GM13977 (cell line): ENCODE results near the gene PDCD1LG2.

ENCODE experiments used
- DNase-seq: peaks from one replicate; pipeline ENCODE4 v3.0.0; 2012; ENCODE audit warnings: low spot score
- CTCF ChIP-seq: IDR thresholded peaks from 2 replicates; pipeline ENCODE4 v1.5.1; 2012; ENCODE audit warnings: mild to moderate bottlenecking, control low read depth; ENCODE audit not compliant: insufficient read depth; ENCODE audit errors: extremely low read depth, missing control alignments
- in situ Hi-C: fragments of 300-500 bp; cut with MboI; formaldehyde crosslinking; loops from one replicate; pipeline ENCODE4 v1.12.0; 2022; ENCODE audit warnings: low sequenced_read_pairs, low pct_unique_long_range_greater_than_20kb, mixed read lengths, inconsistent platforms; ENCODE audit not compliant: unreplicated experiment

Gene PDCD1LG2

GRCh38 chr9:5559659-5560058, 49.3 kb downstream of the PDCD1LG2 start:
- no peak for DNase-seq
- no peak for TF ChIP-seq CTCF
- in situ Hi-C loops, result no loop called here

GRCh38 chr9:5560443-5561100, 50.2 kb downstream of the PDCD1LG2 start:
- DNase-seq, result no peak
- in situ Hi-C loops, result no loop called here
- no peak for TF ChIP-seq CTCF

GRCh38 chr9:5561828-5562488, 51.6 kb downstream of the PDCD1LG2 start:
- TF ChIP-seq CTCF, result no peak
- in situ Hi-C loops, result no loop called here
- no peak for DNase-seq

GRCh38 chr9:5562806-5563416, 52.6 kb downstream of the PDCD1LG2 start:
- in situ Hi-C loops, result no loop called here
- no peak for TF ChIP-seq CTCF
- DNase-seq, result no peak

- TF ChIP-seq CTCF, result no peak
- DNase-seq, result no peak
- in situ Hi-C loops, result no loop called here
These were observed 53.1 kb downstream of the PDCD1LG2 start for GRCh38 chr9:5563417-5563815.

GRCh38 chr9:5563886-5564285, 53.6 kb downstream of the PDCD1LG2 start:
- in situ Hi-C loops, result no loop called here
- DNase-seq, result no peak
- no peak for TF ChIP-seq CTCF
